Mammary epithelial cell (primary cell): Measurements from ENCODE around the gene CADM2.

ENCODE experiments used
- CTCF ChIP-seq, 2 donors: IDR thresholded peaks in 1 of 2; conservative IDR thresholded peaks in 1 of 2; 2 replicates each; pipeline ENCODE4 v1.5.1; 2011 to 2012; ENCODE audit warnings: inconsistent platforms in 2 of 2, low read length in 2 of 2, mild to moderate bottlenecking in 2 of 2, control low read depth in 1 of 2, low read depth in 1 of 2; ENCODE audit not compliant: insufficient read depth in 1 of 2; ENCODE audit errors: extremely low read depth in 1 of 2
- EZH2 ChIP-seq: IDR thresholded peaks from 2 replicates; pipeline ENCODE4 v1.6.1; 2012; ENCODE audit warnings: low read length, inconsistent platforms, borderline replicate concordance

- TF ChIP-seq CTCF (conservative IDR thresholded peaks at IDR 0.05 in 1 of 2, IDR thresholded peaks at IDR 0.05 in 1 of 2; ENCODE audit: extremely low read depth in 1 of 2, insufficient read depth in 1 of 2, low read depth in 1 of 2, low read length in 2 of 2) (no peak), EZH2 (no peak)
Observed at GRCh38 chr3:85576697-85577200, 618.0 kb downstream of the CADM2 start.
